GM12878 (cell line): ENCODE results near the gene GPR17. TPM values are rescaled to one million over a fixed set of nuclear protein-coding genes. Genes with fewer than 3 reads are reported as not detected.

Experiments used
- ATAC-seq: fragments of 200-7000 bp; cut with Tn5 transposase; 3 replicates; pipeline ENCODE4 v1.9.1; 2020; ENCODE audit warnings: mild to moderate bottlenecking, moderate library complexity
- BruUV-seq: library from RNA; stranded (reverse); fragments of 400-500 nt; replicated peaks from 2 replicates; lab custom pipeline; 2021; lab: Mats Ljungman, UMichigan
- CTCF ChIA-PET: fragments of 300-600 bp; sonication (Branson Sonifier 250); formaldehyde crosslinking; extraction: SDS; loops from one replicate; lab custom pipeline; 2021; ENCODE audit warnings: inconsistent platforms; lab: Yijun Ruan, JAX
- POLR2A ChIA-PET: fragments of 350-600 bp; formaldehyde crosslinking; extraction: SDS; loops from one replicate; lab custom pipeline; 2021; ENCODE audit warnings: inconsistent platforms; lab: Charles Lee
- RAD21 ChIA-PET: fragments of 300-600 bp; sonication (Branson Sonifier 250); formaldehyde crosslinking; loops from one replicate; lab custom pipeline; 2023; ENCODE audit warnings: antibody characterized with exemption; ENCODE audit not compliant: unreplicated experiment; lab: Charles Lee
- SMC1A ChIA-PET: fragments of 300-600 bp; sonication (Branson Sonifier 250); formaldehyde crosslinking; loops from one replicate; lab custom pipeline; 2023; ENCODE audit not compliant: unreplicated experiment, uncharacterized antibody; lab: Charles Lee
- DNase-seq: peaks from one replicate; pipeline ENCODE4 v3.0.0-alpha.2; 2011; ENCODE audit warnings: low read depth, low spot score
- FAIRE-seq: peaks from 3 replicates; lab custom pipeline; 2011; peaks lifted over from hg19 to GRCh38; lab: Jason Lieb, UNC
- H2AFZ ChIP-seq: 2 replicates; pipeline ENCODE4 v1.6.0; 2011; ENCODE audit warnings: low read depth, low read length, control low read depth; ENCODE audit not compliant: control insufficient read depth
- H3K27ac ChIP-seq: 2 replicates; pipeline ENCODE4 v1.5.1; 2011; ENCODE audit warnings: control low read depth; ENCODE audit not compliant: control insufficient read depth, insufficient read depth
- H3K27me3 ChIP-seq, 2 experiments: replicated peaks in 1 of 2; 2 replicates each; pipeline versions ENCODE4 v1.6.0 to v1.6.1; 2011; ENCODE audit warnings: low read length in 1 of 2; ENCODE audit not compliant: control insufficient read depth in 2 of 2, insufficient read depth in 2 of 2
- H3K36me3 ChIP-seq, 2 experiments: 2 replicates each; pipeline ENCODE4 v1.5.1; 2011; ENCODE audit warnings: low read length in 1 of 2; ENCODE audit not compliant: control insufficient read depth in 2 of 2, insufficient read depth in 2 of 2
- H3K4me1 ChIP-seq: 2 replicates; pipeline ENCODE4 v1.6.1; 2011; ENCODE audit warnings: mild to moderate bottlenecking, low read length, moderate library complexity, mixed read lengths; ENCODE audit not compliant: control insufficient read depth, insufficient read depth
- H3K4me2 ChIP-seq: 2 replicates; pipeline ENCODE4 v1.6.0; 2011; ENCODE audit warnings: control low read depth; ENCODE audit not compliant: control insufficient read depth, insufficient read depth
- H3K4me3 ChIP-seq: fragments of 200-600 bp; sonication (generic); 2 replicates; pipeline ENCODE4 v1.5.1; 2016
- H3K79me2 ChIP-seq: 2 replicates; pipeline ENCODE4 v1.6.0; 2011; ENCODE audit warnings: low read length; ENCODE audit not compliant: control insufficient read depth, insufficient read depth
- H3K9ac ChIP-seq: 2 replicates; pipeline ENCODE4 v1.8.0; 2011; ENCODE audit warnings: low read length, control low read depth, mixed read lengths; ENCODE audit not compliant: control insufficient read depth, insufficient read depth
- H3K9me3 ChIP-seq: replicated peaks from 3 replicates; pipeline ENCODE4 v1.5.1; 2011; ENCODE audit warnings: mild to moderate bottlenecking, low read length; ENCODE audit not compliant: control insufficient read depth, insufficient read depth
- H4K20me1 ChIP-seq: 2 replicates; pipeline ENCODE4 v1.6.0; 2011; ENCODE audit not compliant: control insufficient read depth, insufficient read depth
- BACH1 ChIP-seq: fragments of 450-650 bp; IDR thresholded peaks from 2 replicates; pipeline ENCODE4 v1.6.1; 2017; ENCODE audit warnings: mild to moderate bottlenecking, borderline replicate concordance
- DPF2 ChIP-seq: fragments of 450-650 bp; IDR thresholded peaks from 2 replicates; pipeline ENCODE4 v1.6.1; 2017; ENCODE audit warnings: mild to moderate bottlenecking
- FOXM1 ChIP-seq: IDR thresholded peaks from 2 replicates; pipeline ENCODE4 v1.6.1; 2012; ENCODE audit warnings: low read depth, mild to moderate bottlenecking, inconsistent platforms, low read length, moderate library complexity
- NFYB ChIP-seq: IDR thresholded peaks from 2 replicates; pipeline ENCODE4 v1.6.1; 2011; ENCODE audit warnings: low read depth, mild to moderate bottlenecking, low read length, improper control_type of control experiment, moderate library complexity; ENCODE audit not compliant: insufficient read depth
- NR2F1 ChIP-seq: fragments of 450-650 bp; conservative IDR thresholded peaks from 2 replicates; pipeline ENCODE4 v1.6.1; 2017; ENCODE audit warnings: mild to moderate bottlenecking
- SPI1 ChIP-seq: IDR thresholded peaks from 2 replicates; pipeline ENCODE4 v1.6.1; 2011; ENCODE audit warnings: low read depth, mild to moderate bottlenecking, low read length, moderate library complexity, borderline replicate concordance; ENCODE audit not compliant: insufficient read depth
- ZNF274 ChIP-seq: IDR thresholded peaks from one replicate; pipeline ENCODE4 v1.8.0; 2011; ENCODE audit not compliant: insufficient read length, insufficient read depth
- WGBS: methylation state at CpG from one replicate; pipeline ENCODE4 v1.1.6; 2016; ENCODE audit warnings: low lambda C conversion rate; ENCODE audit not compliant: insufficient replicate concordance, insufficient coverage; ENCODE audit errors: missing lambda C conversion rate; 5-methylcytosine and 5-hydroxymethylcytosine counted together
- in situ Hi-C: fragments of 300-500 bp; cut with MboI; formaldehyde crosslinking; loops from 9 replicates; pipeline ENCODE4 v1.14.3; 2018; ENCODE audit warnings: mixed read lengths
- intact Hi-C: fragments of 100-400 bp; cut with micrococcal nuclease; formaldehyde crosslinking; loops from one replicate; pipeline ENCODE4 v1.14.2; 2022; ENCODE audit not compliant: unreplicated experiment
- polyA plus RNA-seq, 11 experiments: library from polyadenylated mRNA; depleted of rRNA in 4 of 11; unstranded in 6 of 11; stranded (reverse) in 5 of 11; fragments of >200 nt; fragmentation: Nextera tagmentation in 4 of 11; fragmentation: Illumina TruSeq in 1 of 11; extraction: Ambion mirVana in 4 of 11; extraction: Trizol in 1 of 11; gene quantifications; 1 replicate in 1 of 11; 2 replicates in 10 of 11; pipeline versions ENCODE4 v1.2.1 to v1.2.3, GENCODE V29; 2011 to 2016; ENCODE audit warnings: inconsistent platforms in 2 of 11, missing spikeins in 2 of 11, low read depth in 1 of 11
- total RNA-seq, 4 experiments: library from RNA; depleted of rRNA in 3 of 4; stranded (reverse); fragments of >200 nt in 3 of 4; fragmentation: Illumina TruSeq in 1 of 4; extraction: Trizol in 1 of 4; gene quantifications; 2 replicates each; pipeline versions ENCODE4 v1.2.1 to v1.2.3, GENCODE V29; 2013 to 2021
- TF ChIP-seq, protein P1 (sequence below): fragments of 450-650 bp; IDR thresholded peaks from 2 replicates; pipeline ENCODE4 v1.6.1; 2016; ENCODE audit warnings: mild to moderate bottlenecking
- TF ChIP-seq, protein P2 (sequence below): IDR thresholded peaks from 2 replicates; pipeline ENCODE4 v1.6.1; 2012; ENCODE audit warnings: low read depth, low read length, improper control_type of control experiment

The GPR17 gene
- total and polyA plus RNA-seq, 10 of the 15 experiments (the other 5 are each of a cell fraction or from before 2014, with no cell fraction given): not detected

DNA sequence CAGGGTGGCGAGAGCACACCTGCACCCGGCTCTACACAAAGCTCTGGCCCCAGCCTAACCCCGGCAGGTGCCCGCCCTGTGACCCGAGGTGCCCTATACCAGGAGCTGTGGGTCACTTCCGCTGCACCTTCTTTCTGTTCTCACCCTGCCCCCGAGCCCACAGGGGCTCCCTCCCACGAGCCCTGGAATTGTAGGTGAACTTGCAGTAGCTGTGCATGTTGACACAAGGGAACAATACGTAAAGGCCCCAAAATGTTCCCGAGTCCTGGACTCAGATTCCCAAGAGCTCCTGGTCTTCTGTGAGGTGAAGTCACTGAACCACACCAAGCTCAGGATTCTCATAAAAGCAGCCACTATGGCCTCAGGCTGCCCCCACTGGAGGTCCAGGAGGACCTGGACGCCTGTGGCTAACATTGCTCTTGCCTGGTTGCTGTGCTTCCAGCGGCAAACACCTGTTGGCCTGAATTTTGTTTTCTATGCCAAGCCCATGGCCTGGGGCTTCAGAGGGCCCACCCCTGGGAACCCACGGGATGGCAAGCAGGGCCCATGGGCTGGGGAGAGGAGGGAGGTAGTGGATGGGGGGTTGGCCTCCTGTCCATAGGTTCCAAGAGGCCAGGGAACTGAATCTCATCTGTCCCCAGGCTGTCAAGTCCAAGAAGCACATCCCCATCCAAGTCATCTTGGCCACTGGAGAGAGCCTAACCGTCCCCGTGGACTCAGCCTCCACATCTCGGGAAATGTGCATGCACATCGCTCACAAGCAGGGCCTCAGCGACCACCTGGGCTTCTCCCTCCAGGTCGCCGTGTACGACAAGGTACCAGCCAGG, 23.2 kb upstream of the GPR17 start:
- Histone ChIP-seq H3K4me2 (no peak overlapping the region), H3K9me3 (no peaks in the 10 kb centered on the region), H3K79me2 (no peaks in the 10 kb centered on the region), H3K4me3 (no peak overlapping the region), H3K27ac (no peak overlapping the region), H2AFZ (no peak overlapping the region), H3K9ac (no peak overlapping the region), H3K4me1 (no peaks in the 10 kb centered on the region), H3K36me3 (no peaks in the 10 kb centered on the region), H4K20me1 (no peaks in the 10 kb centered on the region), H3K27me3 (no peaks in the 10 kb centered on the region)
- CTCF ChIA-PET: no interaction called here
- BruUV-seq: no TSS peak
- no peak for FAIRE-seq
- RAD21 ChIA-PET: no interaction called here
- no peak for DNase-seq
- intact Hi-C loops (no loop called here), in situ Hi-C loops (no loop called here)
- POLR2A ChIA-PET: no interaction called here
- TF ChIP-seq SPI1: no peak
- 54% methylated on average over 21 of the region's 21 CpGs for WGBS
- SMC1A ChIA-PET: no interaction called here
- ATAC-seq: no peak

DNA sequence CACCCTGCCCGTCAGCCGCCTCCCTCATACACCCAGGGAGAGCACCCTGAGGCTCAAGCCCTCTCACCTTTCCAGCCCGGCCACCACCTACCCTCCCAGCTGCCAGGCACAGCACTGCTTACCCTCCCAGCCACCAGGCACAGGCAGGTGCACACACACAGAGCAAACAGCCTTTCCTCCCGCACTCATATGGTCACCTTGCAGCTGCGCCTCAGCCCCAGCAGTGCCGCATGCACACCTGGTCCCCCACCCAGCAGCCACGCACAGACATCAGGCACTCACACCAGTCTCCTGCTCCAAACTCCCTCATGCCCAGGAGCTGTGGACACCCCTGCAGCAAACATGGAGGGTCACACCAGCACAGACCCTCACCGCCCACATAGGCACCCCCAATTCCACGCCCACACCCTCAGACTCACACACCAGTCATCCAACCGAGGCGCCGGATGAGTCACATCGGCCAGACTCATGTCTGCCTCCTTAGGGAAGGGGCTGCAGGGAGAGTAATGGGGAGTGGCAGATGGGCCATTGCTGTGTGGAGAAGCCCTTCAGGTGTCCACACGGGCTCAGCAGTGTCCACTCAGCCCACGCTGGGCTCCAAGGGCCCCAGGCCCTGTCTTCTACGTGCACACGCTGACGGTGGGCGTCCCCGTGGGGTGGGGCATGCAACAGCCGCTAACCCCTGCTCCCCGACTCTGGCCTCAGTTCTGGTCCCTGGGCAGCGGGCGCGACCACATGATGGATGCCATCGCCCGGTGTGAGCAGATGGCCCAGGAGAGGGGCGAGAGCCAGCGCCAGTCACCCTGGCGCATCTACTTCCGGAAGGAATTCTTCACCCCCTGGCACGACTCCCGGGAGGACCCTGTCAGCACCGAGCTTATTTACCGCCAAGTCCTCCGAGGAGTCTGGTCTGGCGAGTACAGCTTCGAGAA, 22.3 kb upstream of the GPR17 start:
- H3K9ac ChIP-seq: no peak overlapping the region
- WGBS: 67% methylated on average over 38 of the region's 38 CpGs
- H3K27me3 ChIP-seq: no peaks in the 10 kb centered on the region
- H3K4me2 ChIP-seq: no peak overlapping the region
- DNase-seq: no peak
- no TSS peak for BruUV-seq
- no peak for ATAC-seq
- RAD21 ChIA-PET: no interaction called here
- no peaks in the 10 kb centered on the region for H4K20me1 ChIP-seq
- H3K36me3 ChIP-seq: no peaks in the 10 kb centered on the region
- POLR2A ChIA-PET: no interaction called here
- H2AFZ ChIP-seq: no peak overlapping the region
- H3K4me3 ChIP-seq: no peak overlapping the region
- in situ Hi-C loops: no loop called here
- no peaks in the 10 kb centered on the region for H3K79me2 ChIP-seq
- H3K4me1 ChIP-seq: no peaks in the 10 kb centered on the region
- H3K27ac ChIP-seq: no peak overlapping the region
- no peak for FAIRE-seq
- intact Hi-C loops: no loop called here
- H3K9me3 ChIP-seq: no peaks in the 10 kb centered on the region
- CTCF ChIA-PET: no interaction called here
- SMC1A ChIA-PET: no interaction called here
- TF ChIP-seq DPF2: no peak
- no peak for TF ChIP-seq FOXM1
- TF ChIP-seq, protein P1, sequence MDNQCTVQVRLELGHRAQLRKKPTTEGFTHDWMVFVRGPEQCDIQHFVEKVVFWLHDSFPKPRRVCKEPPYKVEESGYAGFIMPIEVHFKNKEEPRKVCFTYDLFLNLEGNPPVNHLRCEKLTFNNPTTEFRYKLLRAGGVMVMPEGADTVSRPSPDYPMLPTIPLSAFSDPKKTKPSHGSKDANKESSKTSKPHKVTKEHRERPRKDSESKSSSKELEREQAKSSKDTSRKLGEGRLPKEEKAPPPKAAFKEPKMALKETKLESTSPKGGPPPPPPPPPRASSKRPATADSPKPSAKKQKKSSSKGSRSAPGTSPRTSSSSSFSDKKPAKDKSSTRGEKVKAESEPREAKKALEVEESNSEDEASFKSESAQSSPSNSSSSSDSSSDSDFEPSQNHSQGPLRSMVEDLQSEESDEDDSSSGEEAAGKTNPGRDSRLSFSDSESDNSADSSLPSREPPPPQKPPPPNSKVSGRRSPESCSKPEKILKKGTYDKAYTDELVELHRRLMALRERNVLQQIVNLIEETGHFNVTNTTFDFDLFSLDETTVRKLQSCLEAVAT: no peak
- no peak for TF ChIP-seq NR2F1
- TF ChIP-seq ZNF274: no peak
- TF ChIP-seq BACH1: no peak
- TF ChIP-seq, protein P2, sequence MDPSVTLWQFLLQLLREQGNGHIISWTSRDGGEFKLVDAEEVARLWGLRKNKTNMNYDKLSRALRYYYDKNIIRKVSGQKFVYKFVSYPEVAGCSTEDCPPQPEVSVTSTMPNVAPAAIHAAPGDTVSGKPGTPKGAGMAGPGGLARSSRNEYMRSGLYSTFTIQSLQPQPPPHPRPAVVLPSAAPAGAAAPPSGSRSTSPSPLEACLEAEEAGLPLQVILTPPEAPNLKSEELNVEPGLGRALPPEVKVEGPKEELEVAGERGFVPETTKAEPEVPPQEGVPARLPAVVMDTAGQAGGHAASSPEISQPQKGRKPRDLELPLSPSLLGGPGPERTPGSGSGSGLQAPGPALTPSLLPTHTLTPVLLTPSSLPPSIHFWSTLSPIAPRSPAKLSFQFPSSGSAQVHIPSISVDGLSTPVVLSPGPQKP: no peak
- no peak for TF ChIP-seq NFYB
